Epithelial cell of umbilical artery (primary cell): Measurements from ENCODE around the gene TP53TG3E. TPM values are rescaled to one million over a fixed set of nuclear protein-coding genes. Genes with fewer than 3 reads are reported as not detected.

ENCODE experiments used
- total RNA-seq: library from RNA; depleted of rRNA; stranded (reverse); fragments of >200 nt; gene quantifications from 2 replicates; pipeline ENCODE4 v1.2.3, GENCODE V29; 2014

Gene TP53TG3E, protein sequence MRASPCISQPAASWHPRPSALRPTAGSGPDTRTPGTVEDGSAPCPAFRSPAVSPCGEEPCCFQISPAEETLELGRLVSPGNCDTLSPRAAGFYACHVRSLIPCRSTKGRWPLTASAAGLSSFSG
- not detected in 2 replicates for total RNA-seq

DNA sequence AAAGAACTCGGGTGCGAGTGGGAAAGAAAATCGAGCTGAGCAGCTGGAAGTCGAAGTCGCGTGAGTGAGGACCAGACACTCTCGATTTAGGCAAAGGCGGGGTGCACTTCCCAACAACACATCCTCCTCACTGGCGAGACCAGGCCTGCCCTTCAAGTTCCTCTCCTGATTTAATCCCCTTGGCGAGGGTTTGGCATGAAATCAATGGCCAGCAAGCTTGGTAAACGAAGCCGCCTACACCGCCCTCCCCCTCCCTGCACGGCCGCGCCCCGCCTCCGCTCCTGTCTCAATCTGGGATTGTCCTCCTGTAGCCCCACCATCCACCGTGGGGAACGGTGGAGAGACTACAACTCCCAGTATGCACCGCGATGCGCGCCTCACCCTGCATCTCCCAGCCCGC lies at the start of gene TP53TG3E:
Gene TP53TG3E (plus strand): TSS at position 301 of the 400 bp plus-strand sequence. CDS start 68 bp downstream, at position 369.

Other genes starting within 250 kb of the TP53TG3E start
- 0.32 TPM in 1 of 2 replicates, not detected in the other for gene TP53TG3C, start 110.1 kb upstream of the TP53TG3E start, total RNA-seq
- gene TP53TG3B, start 56.5 kb downstream of the TP53TG3E start, total RNA-seq = not detected in 2 replicates
- gene TP53TG3F, start 155.3 kb downstream of the TP53TG3E start, total RNA-seq = not detected in 2 replicates